GM12878 (cell line): Measurements from ENCODE around the gene TGFB2. TPM values are rescaled to one million over a fixed set of nuclear protein-coding genes. Genes with fewer than 3 reads are reported as not detected.

Source experiments
- ATAC-seq: fragments of 200-7000 bp; cut with Tn5 transposase; 3 replicates; pipeline ENCODE4 v1.9.1; 2020; ENCODE audit warnings: mild to moderate bottlenecking, moderate library complexity
- BruUV-seq: library from RNA; stranded (reverse); fragments of 400-500 nt; replicated peaks from 2 replicates; lab custom pipeline; 2021; lab: Mats Ljungman, UMichigan
- CTCF ChIA-PET: fragments of 300-600 bp; sonication (Branson Sonifier 250); formaldehyde crosslinking; extraction: SDS; loops from one replicate; lab custom pipeline; 2021; ENCODE audit warnings: inconsistent platforms; lab: Yijun Ruan, JAX
- POLR2A ChIA-PET: fragments of 350-600 bp; formaldehyde crosslinking; extraction: SDS; loops from one replicate; lab custom pipeline; 2021; ENCODE audit warnings: inconsistent platforms; lab: Charles Lee
- RAD21 ChIA-PET: fragments of 300-600 bp; sonication (Branson Sonifier 250); formaldehyde crosslinking; loops from one replicate; lab custom pipeline; 2023; ENCODE audit warnings: antibody characterized with exemption; ENCODE audit not compliant: unreplicated experiment; lab: Charles Lee
- SMC1A ChIA-PET: fragments of 300-600 bp; sonication (Branson Sonifier 250); formaldehyde crosslinking; loops from one replicate; lab custom pipeline; 2023; ENCODE audit not compliant: unreplicated experiment, uncharacterized antibody; lab: Charles Lee
- DNase-seq: peaks from one replicate; pipeline ENCODE4 v3.0.0-alpha.2; 2011; ENCODE audit warnings: low read depth, low spot score
- FAIRE-seq: peaks from 3 replicates; lab custom pipeline; 2011; peaks lifted over from hg19 to GRCh38; lab: Jason Lieb, UNC
- H2AFZ ChIP-seq: 2 replicates; pipeline ENCODE4 v1.6.0; 2011; ENCODE audit warnings: low read depth, low read length, control low read depth; ENCODE audit not compliant: control insufficient read depth
- H3K27ac ChIP-seq: 2 replicates; pipeline ENCODE4 v1.5.1; 2011; ENCODE audit warnings: control low read depth; ENCODE audit not compliant: control insufficient read depth, insufficient read depth
- H3K27me3 ChIP-seq, 2 experiments: replicated peaks in 1 of 2; 2 replicates each; pipeline versions ENCODE4 v1.6.0 to v1.6.1; 2011; ENCODE audit warnings: low read length in 1 of 2; ENCODE audit not compliant: control insufficient read depth in 2 of 2, insufficient read depth in 2 of 2
- H3K36me3 ChIP-seq, 2 experiments: 2 replicates each; pipeline ENCODE4 v1.5.1; 2011; ENCODE audit warnings: low read length in 1 of 2; ENCODE audit not compliant: control insufficient read depth in 2 of 2, insufficient read depth in 2 of 2
- H3K4me1 ChIP-seq: 2 replicates; pipeline ENCODE4 v1.6.1; 2011; ENCODE audit warnings: mild to moderate bottlenecking, low read length, moderate library complexity, mixed read lengths; ENCODE audit not compliant: control insufficient read depth, insufficient read depth
- H3K4me2 ChIP-seq: 2 replicates; pipeline ENCODE4 v1.6.0; 2011; ENCODE audit warnings: control low read depth; ENCODE audit not compliant: control insufficient read depth, insufficient read depth
- H3K4me3 ChIP-seq: fragments of 200-600 bp; sonication (generic); 2 replicates; pipeline ENCODE4 v1.5.1; 2016
- H3K79me2 ChIP-seq: 2 replicates; pipeline ENCODE4 v1.6.0; 2011; ENCODE audit warnings: low read length; ENCODE audit not compliant: control insufficient read depth, insufficient read depth
- H3K9ac ChIP-seq: 2 replicates; pipeline ENCODE4 v1.8.0; 2011; ENCODE audit warnings: low read length, control low read depth, mixed read lengths; ENCODE audit not compliant: control insufficient read depth, insufficient read depth
- H3K9me3 ChIP-seq: replicated peaks from 3 replicates; pipeline ENCODE4 v1.5.1; 2011; ENCODE audit warnings: mild to moderate bottlenecking, low read length; ENCODE audit not compliant: control insufficient read depth, insufficient read depth
- H4K20me1 ChIP-seq: 2 replicates; pipeline ENCODE4 v1.6.0; 2011; ENCODE audit not compliant: control insufficient read depth, insufficient read depth
- BMI1 ChIP-seq: fragments of 450-650 bp; IDR thresholded peaks from 2 replicates; pipeline ENCODE4 v1.6.1; 2016; ENCODE audit warnings: mild to moderate bottlenecking, moderate library complexity, borderline replicate concordance
- CBX5 ChIP-seq: sonication (generic); IDR thresholded peaks from 2 replicates; pipeline ENCODE4 v1.6.1; 2016; ENCODE audit warnings: low read depth, moderate library complexity, mild to moderate bottlenecking, inconsistent platforms
- ETV6 ChIP-seq, 2 experiments: fragments of 450-650 bp in 1 of 2; IDR thresholded peaks in 1 of 2; conservative IDR thresholded peaks in 1 of 2; 2 replicates each; pipeline ENCODE4 v1.6.1; 2014; ENCODE audit warnings: antibody characterized with exemption in 1 of 2, borderline replicate concordance in 1 of 2, low read depth in 1 of 2, mild to moderate bottlenecking in 1 of 2, moderate library complexity in 1 of 2
- FOXK2 ChIP-seq: fragments of 450-650 bp; IDR thresholded peaks from 2 replicates; pipeline ENCODE4 v1.6.1; 2017; ENCODE audit warnings: mild to moderate bottlenecking, moderate library complexity
- IRF4 ChIP-seq: IDR thresholded peaks from 2 replicates; pipeline ENCODE4 v1.6.1; 2011; ENCODE audit warnings: low read depth, low read length
- JUNB ChIP-seq: IDR thresholded peaks from 2 replicates; pipeline ENCODE4 v1.6.1; 2016; ENCODE audit warnings: antibody characterized with exemption, mild to moderate bottlenecking
- JUND ChIP-seq: IDR thresholded peaks from 2 replicates; pipeline ENCODE4 v1.6.1; 2012; ENCODE audit warnings: low read depth, mild to moderate bottlenecking, low read length, improper control_type of control experiment, moderate library complexity
- KLF5 ChIP-seq: fragments of 450-650 bp; IDR thresholded peaks from 2 replicates; pipeline ENCODE4 v1.6.1; 2014; ENCODE audit warnings: mild to moderate bottlenecking; ENCODE audit not compliant: partially characterized antibody
- MTA3 ChIP-seq: IDR thresholded peaks from 2 replicates; pipeline ENCODE4 v1.6.1; 2012; ENCODE audit warnings: low read length, inconsistent platforms, borderline replicate concordance
- NFIC ChIP-seq: IDR thresholded peaks from 2 replicates; pipeline ENCODE4 v1.6.1; 2012; ENCODE audit warnings: low read depth, mild to moderate bottlenecking, inconsistent platforms, low read length, moderate library complexity
- RAD21 ChIP-seq: IDR thresholded peaks from 2 replicates; pipeline ENCODE4 v1.6.1; 2011; ENCODE audit warnings: mild to moderate bottlenecking, low read depth, low read length, moderate library complexity; ENCODE audit not compliant: insufficient read depth
- RB1 ChIP-seq: fragments of 450-650 bp; formaldehyde crosslinking; IDR thresholded peaks from 2 replicates; pipeline ENCODE4 v1.6.1; 2017; ENCODE audit warnings: mild to moderate bottlenecking, borderline replicate concordance
- SKIL ChIP-seq: fragments of 450-650 bp; IDR thresholded peaks from 2 replicates; pipeline ENCODE4 v1.6.1; 2017; ENCODE audit warnings: mild to moderate bottlenecking, low read depth, inconsistent platforms; ENCODE audit not compliant: poor library complexity, severe bottlenecking
- SMAD1 ChIP-seq: fragments of 450-650 bp; IDR thresholded peaks from 2 replicates; pipeline ENCODE4 v1.6.1; 2018; ENCODE audit warnings: mild to moderate bottlenecking, low read depth; ENCODE audit not compliant: partially characterized antibody
- TARDBP ChIP-seq: IDR thresholded peaks from 2 replicates; pipeline ENCODE4 v1.6.1; 2016; ENCODE audit warnings: borderline replicate concordance
- TCF3 ChIP-seq: IDR thresholded peaks from 2 replicates; pipeline ENCODE4 v1.6.1; 2012; ENCODE audit warnings: low read depth, mild to moderate bottlenecking, low read length, borderline replicate concordance; ENCODE audit not compliant: insufficient read depth
- ZBTB33 ChIP-seq: fragments of 450-650 bp; IDR thresholded peaks from 2 replicates; pipeline ENCODE4 v1.6.1; 2017; ENCODE audit warnings: mild to moderate bottlenecking
- ZNF687 ChIP-seq: fragments of 450-650 bp; IDR thresholded peaks from 2 replicates; pipeline ENCODE4 v1.6.1; 2017; ENCODE audit warnings: mild to moderate bottlenecking, moderate library complexity
- WGBS: methylation state at CpG from one replicate; pipeline ENCODE4 v1.1.6; 2016; ENCODE audit warnings: low lambda C conversion rate; ENCODE audit not compliant: insufficient replicate concordance, insufficient coverage; ENCODE audit errors: missing lambda C conversion rate; 5-methylcytosine and 5-hydroxymethylcytosine counted together
- in situ Hi-C: fragments of 300-500 bp; cut with MboI; formaldehyde crosslinking; loops from 9 replicates; pipeline ENCODE4 v1.14.3; 2018; ENCODE audit warnings: mixed read lengths
- intact Hi-C: fragments of 100-400 bp; cut with micrococcal nuclease; formaldehyde crosslinking; loops from one replicate; pipeline ENCODE4 v1.14.2; 2022; ENCODE audit not compliant: unreplicated experiment
- polyA plus RNA-seq, 11 experiments: library from polyadenylated mRNA; depleted of rRNA in 4 of 11; unstranded in 6 of 11; stranded (reverse) in 5 of 11; fragments of >200 nt; fragmentation: Nextera tagmentation in 4 of 11; fragmentation: Illumina TruSeq in 1 of 11; extraction: Ambion mirVana in 4 of 11; extraction: Trizol in 1 of 11; gene quantifications; 1 replicate in 1 of 11; 2 replicates in 10 of 11; pipeline versions ENCODE4 v1.2.1 to v1.2.3, GENCODE V29; 2011 to 2016; ENCODE audit warnings: inconsistent platforms in 2 of 11, missing spikeins in 2 of 11, low read depth in 1 of 11
- total RNA-seq, 4 experiments: library from RNA; depleted of rRNA in 3 of 4; stranded (reverse); fragments of >200 nt in 3 of 4; fragmentation: Illumina TruSeq in 1 of 4; extraction: Trizol in 1 of 4; gene quantifications; 2 replicates each; pipeline versions ENCODE4 v1.2.1 to v1.2.3, GENCODE V29; 2013 to 2021

TGFB2 gene
- total and polyA plus RNA-seq, 10 of the 15 experiments (the other 5 are each of a cell fraction or from before 2014, with no cell fraction given), result 0.03 to 0.11 (median 0.04) TPM; not detected in 6

- CTCF ChIA-PET, result no interaction called here
- H3K9me3 ChIP-seq, result no peaks in the 10 kb centered on the region
- POLR2A ChIA-PET, result no interaction called here
- H3K9ac ChIP-seq, result no peak overlapping the region
- peaks cover 2% of the 10 kb centered on the region; the same call in 1 of the 2 replicates for H3K4me1 ChIP-seq
- in situ Hi-C loops (no loop called here), intact Hi-C loops (no loop called here)
- 84% methylated on average over 6 of the region's 8 CpGs for WGBS
- H4K20me1 ChIP-seq, result no peaks in the 10 kb centered on the region
- no peak overlapping the region for H3K4me2 ChIP-seq
- RAD21 ChIA-PET, result no interaction called here
- H3K36me3 ChIP-seq, result no peaks in the 10 kb centered on the region
- H3K4me3 ChIP-seq, result no peak overlapping the region
- FAIRE-seq (no peak), DNase-seq (no peak), ATAC-seq (no peak)
- H3K27ac ChIP-seq, result no peak overlapping the region
- SMC1A ChIA-PET, result no interaction called here
- H3K79me2 ChIP-seq, result no peaks in the 10 kb centered on the region
- H3K27me3 ChIP-seq, result peaks cover 0 to 10% of the 10 kb centered on the region in 2 experiments; a peak in 1 of 4 replicates
- no TSS peak for BruUV-seq
- H2AFZ ChIP-seq, result no peak overlapping the region
- TF ChIP-seq FOXK2, result no peak
- TF ChIP-seq JUND, result no peak
- TF ChIP-seq RB1, result no peak
- TF ChIP-seq ZBTB33, result no peak
- TF ChIP-seq BMI1, result no peak
- no peak for TF ChIP-seq TARDBP
- no peak for TF ChIP-seq IRF4
- no peak for TF ChIP-seq SKIL
- no peak for TF ChIP-seq MTA3
- TF ChIP-seq NFIC, result no peak
- no peak for TF ChIP-seq JUNB
- TF ChIP-seq TCF3, result no peak
- TF ChIP-seq KLF5, result no peak
- no peak for TF ChIP-seq ETV6 (conservative IDR thresholded peaks at IDR 0.05 in 1 of 2, IDR thresholded peaks at IDR 0.05 in 1 of 2; ENCODE audit: borderline replicate concordance in 1 of 2, low read depth in 1 of 2)
- no peak for TF ChIP-seq ZNF687
- no peak for TF ChIP-seq RAD21
- no peak for TF ChIP-seq SMAD1
- TF ChIP-seq CBX5, result no peak
These were observed 6.9 kb downstream of the TGFB2 start for GRCh38 chr1:218352075-218352438.
